PC-3 (cell line): ENCODE measurements around the gene BCCIP. TPM values are rescaled to one million over a fixed set of nuclear protein-coding genes. Genes with fewer than 3 reads are reported as not detected.

Experiments used
- ATAC-seq: fragments of 200-7000 bp; cut with Tn5 transposase; 2 replicates; pipeline ENCODE4 v1.9.1; 2020; ENCODE audit warnings: mild to moderate bottlenecking, moderate library complexity
- Bru-seq: library from RNA; stranded (reverse); fragments of 400-500 nt; gene quantifications from one replicate; lab custom pipeline; 2021; lab: Mats Ljungman, UMichigan
- BruChase-seq, 2 experiments: library from RNA; stranded (reverse); fragments of 400-500 nt; gene quantifications; one replicate each; lab custom pipeline; 2021; lab: Mats Ljungman, UMichigan
- BruUV-seq: library from RNA; stranded (reverse); fragments of 400-500 nt; replicated peaks from 2 replicates; lab custom pipeline; 2021; lab: Mats Ljungman, UMichigan
- CTCF ChIA-PET: fragments of 300-600 bp; sonication (Branson Sonifier 250); formaldehyde crosslinking; loops from one replicate; lab custom pipeline; 2022; ENCODE audit warnings: antibody characterized with exemption; lab: Charles Lee
- POLR2A ChIA-PET: fragments of 300-600 bp; sonication (Branson Sonifier 250); formaldehyde crosslinking; loops from one replicate; lab custom pipeline; 2022; ENCODE audit warnings: antibody characterized with exemption; ENCODE audit not compliant: unreplicated experiment; lab: Charles Lee
- DNase-seq: peaks from one replicate; pipeline ENCODE4 v3.0.0-alpha.2; 2015
- H2AFZ ChIP-seq: fragments of 300-600 bp; sonication (generic); 2 replicates; pipeline ENCODE4 v1.6.0; 2016; ENCODE audit warnings: antibody characterized with exemption, low read length
- H3F3A ChIP-seq: fragments of 300-600 bp; sonication (generic); one replicate; pipeline ENCODE4 v1.6.0; 2017; ENCODE audit warnings: antibody characterized with exemption, low read length, control low read depth, mild to moderate bottlenecking; ENCODE audit not compliant: unreplicated experiment
- H3K27ac ChIP-seq: fragments of 300-600 bp; sonication (generic); 2 replicates; pipeline ENCODE4 v1.5.1; 2016; ENCODE audit warnings: mild to moderate bottlenecking, low read length
- H3K27me3 ChIP-seq: fragments of 300-600 bp; sonication (generic); 2 replicates; pipeline ENCODE4 v1.6.1; 2016; ENCODE audit warnings: low read length, mixed read lengths
- H3K36me3 ChIP-seq: fragments of 300-600 bp; sonication (generic); 2 replicates; pipeline ENCODE4 v1.6.1; 2016; ENCODE audit warnings: low read depth, mixed run types, low read length, mixed read lengths
- H3K4me1 ChIP-seq: fragments of 300-600 bp; sonication (generic); 2 replicates; pipeline ENCODE4 v1.5.1; 2016; ENCODE audit warnings: low read length; ENCODE audit not compliant: insufficient read depth
- H3K4me2 ChIP-seq: fragments of 300-600 bp; sonication (generic); 2 replicates; pipeline ENCODE4 v1.6.0; 2016; ENCODE audit warnings: low read length
- H3K4me3 ChIP-seq: fragments of 300-600 bp; sonication (generic); 2 replicates; pipeline ENCODE4 v1.5.1; 2016; ENCODE audit warnings: mild to moderate bottlenecking, low read length, mixed read lengths
- H3K79me2 ChIP-seq: fragments of 300-600 bp; sonication (generic); 2 replicates; pipeline ENCODE4 v1.6.1; 2017; ENCODE audit warnings: low read length, mixed read lengths
- H3K9ac ChIP-seq: fragments of 300-600 bp; sonication (generic); 2 replicates; pipeline ENCODE4 v1.6.0; 2016; ENCODE audit warnings: mild to moderate bottlenecking, low read length
- H3K9me2 ChIP-seq: fragments of 300-600 bp; sonication (generic); replicated peaks from 2 replicates; pipeline ENCODE4 v1.6.1; 2016; ENCODE audit warnings: mixed run types, low read length, mixed read lengths
- H3K9me3 ChIP-seq: fragments of 300-600 bp; sonication (generic); 2 replicates; pipeline ENCODE4 v1.6.1; 2016; ENCODE audit warnings: low read length, mixed read lengths
- H4K20me1 ChIP-seq: fragments of 300-600 bp; sonication (generic); 2 replicates; pipeline ENCODE4 v1.6.1; 2016; ENCODE audit warnings: low read length, mixed read lengths
- CTCF ChIP-seq: fragments of 300-600 bp; sonication (generic); conservative IDR thresholded peaks from 2 replicates; pipeline ENCODE4 v1.5.1; 2017; ENCODE audit warnings: antibody characterized with exemption, low read depth, mild to moderate bottlenecking, low read length
- EZH2 ChIP-seq: fragments of 300-600 bp; sonication (generic); IDR thresholded peaks from one replicate; pipeline ENCODE4 v1.6.1; 2017; ENCODE audit warnings: antibody characterized with exemption, mild to moderate bottlenecking, low read length; ENCODE audit not compliant: unreplicated experiment
- EZH2phosphoT487 ChIP-seq: fragments of 300-600 bp; sonication (generic); IDR thresholded peaks from 2 replicates; pipeline ENCODE4 v1.6.1; 2018; ENCODE audit warnings: mild to moderate bottlenecking, antibody characterized with exemption, low read length, borderline replicate concordance
- intact Hi-C: fragments of 100-400 bp; cut with micrococcal nuclease; formaldehyde crosslinking; loops from 2 replicates; pipeline ENCODE4 v1.9.0; 2023
- long read RNA-seq: library from polyadenylated mRNA; unstranded; transcript quantifications from one replicate; pipeline ENCODE4 v2.0.0, GENCODE V29; 2021; ENCODE audit not compliant: unreplicated experiment
- total RNA-seq: library from RNA; depleted of rRNA; stranded (reverse); fragments of >200 nt; gene quantifications from 2 replicates; pipeline ENCODE4 v1.2.3, GENCODE V29; 2014; rRNA removed

BCCIP gene
- total RNA-seq (64.8 and 81.5 TPM in 2 replicates), Bru-seq, nascent RNA (percentile 78 among the genes with signal in this experiment), BruChase-seq, experiment 1, labeled RNA remaining after a 6-hour chase (percentile 90 among the genes with signal in this experiment), BruChase-seq, experiment 2, labeled RNA remaining after a 2-hour chase (percentile 78 among the genes with signal in this experiment)
- long read RNA-seq, transcript BCCIP-203 (8 exons, 1,433 nt): minor isoform, 9 of 95 reads
- long read RNA-seq, transcript BCCIP-202 (7 exons, 2,337 nt): minor isoform, 22 of 95 reads
- long read RNA-seq, transcript BCCIP-201 (7 exons, 1,236 nt): major isoform, 43 of 95 reads
- long read RNA-seq, partial matches to known transcripts: 8 of 95 reads
- long read RNA-seq, other reads (novel, unspliced or antisense): 13 of 95 reads

- peak within 1 kb of the TSS; percentile 95 for H3K4me2 ChIP-seq
- intact Hi-C loops: loop anchor here (10.0 kb wide), 1 partner anchor 98 kb away; no protein-coding TSS in a partner anchor
- H3K9me2 ChIP-seq: no peaks in the 10 kb centered on the region
- no peaks in the 10 kb centered on the region for H3K9me3 ChIP-seq
- ATAC-seq (peak; percentile 65), DNase-seq (peak; percentile 75)
- peak within 1 kb of the TSS; percentile 100 for H3K4me3 ChIP-seq
- BruUV-seq: no TSS peak
- peak within 1 kb of the TSS; percentile 87 for H2AFZ ChIP-seq
- H3F3A ChIP-seq: no peaks in the 10 kb centered on the region
- H3K79me2 ChIP-seq: peaks cover 71% of the 10 kb centered on the region
- POLR2A ChIA-PET: interaction anchor here (0.7 kb wide), 1 partner anchor 31 kb away, joined by 3 read pairs; no protein-coding TSS in a partner anchor
- H3K27ac ChIP-seq: peak within 1 kb of the TSS; percentile 79
- H3K27me3 ChIP-seq: no peaks in the 10 kb centered on the region
- CTCF ChIA-PET: no interaction called here
- peak within 1 kb of the TSS; percentile 100 for H3K9ac ChIP-seq
- peaks cover 28% of the 10 kb centered on the region; the same call in 1 of the 2 replicates for H3K36me3 ChIP-seq
- no peak for TF ChIP-seq EZH2
- no peak for TF ChIP-seq EZH2phosphoT487
- TF ChIP-seq CTCF: no peak
- H4K20me1 ChIP-seq: peaks cover 24% of the 10 kb centered on the region
- H3K4me1 ChIP-seq: peaks cover 23% of the 10 kb centered on the region
Measured at GRCh38 chr10:125822878-125823662, at the start of gene BCCIP, which contains the start of gene UROS. TSS of gene BCCIP (plus strand) at chr10:125823546. CDS start at chr10:125823558, 12 bp downstream. TSS of gene UROS (minus strand) at chr10:125823258. CDS start at chr10:125816499, 6,759 bp downstream.

GRCh38 chr10:125773687-125774543 is 49.4 kb upstream of the BCCIP start:
- TF ChIP-seq EZH2phosphoT487 (no peak), EZH2 (no peak), CTCF (no peak)
- Histone ChIP-seq H3F3A (no peaks in the 10 kb centered on the region), H3K36me3 (no peaks in the 10 kb centered on the region), H3K4me2 (no peak overlapping the region), H3K4me1 (no peaks in the 10 kb centered on the region), H3K9me2 (no peaks in the 10 kb centered on the region), H3K27me3 (no peaks in the 10 kb centered on the region), H3K9me3 (no peaks in the 10 kb centered on the region), H3K79me2 (no peaks in the 10 kb centered on the region), H3K4me3 (no peak overlapping the region), H2AFZ (no peak overlapping the region), H3K27ac (no peak overlapping the region), H3K9ac (no peak overlapping the region), H4K20me1 (no peaks in the 10 kb centered on the region)
- no TSS peak for BruUV-seq
- ChIA-PET POLR2A (no interaction called here), CTCF (no interaction called here)
- DNase-seq (no peak), ATAC-seq (no peak)
- intact Hi-C loops: no loop called here
